HFF-Myc (cell line): ENCODE measurements around the gene LRSAM1.
A peak's percentile ranks its signal among the peaks of the same experiment; 100 is the strongest.

ENCODE experiments used
- DNase-seq: peaks from one replicate; pipeline ENCODE4 v3.0.0-alpha.2; 2011; ENCODE audit warnings: low read depth; ENCODE audit errors: extremely low read depth
- H3K4me3 ChIP-seq: replicated peaks from 2 replicates; pipeline ENCODE4 v1.5.1; 2011; ENCODE audit warnings: low read depth, mild to moderate bottlenecking, control low read depth, low read length
- TF ChIP-seq, protein P1 (sequence below): IDR thresholded peaks from 2 replicates; pipeline ENCODE4 v1.5.1; 2012; ENCODE audit warnings: mild to moderate bottlenecking, low read depth, low read length, control low read depth; ENCODE audit errors: missing control alignments

Gene LRSAM1

DNA sequence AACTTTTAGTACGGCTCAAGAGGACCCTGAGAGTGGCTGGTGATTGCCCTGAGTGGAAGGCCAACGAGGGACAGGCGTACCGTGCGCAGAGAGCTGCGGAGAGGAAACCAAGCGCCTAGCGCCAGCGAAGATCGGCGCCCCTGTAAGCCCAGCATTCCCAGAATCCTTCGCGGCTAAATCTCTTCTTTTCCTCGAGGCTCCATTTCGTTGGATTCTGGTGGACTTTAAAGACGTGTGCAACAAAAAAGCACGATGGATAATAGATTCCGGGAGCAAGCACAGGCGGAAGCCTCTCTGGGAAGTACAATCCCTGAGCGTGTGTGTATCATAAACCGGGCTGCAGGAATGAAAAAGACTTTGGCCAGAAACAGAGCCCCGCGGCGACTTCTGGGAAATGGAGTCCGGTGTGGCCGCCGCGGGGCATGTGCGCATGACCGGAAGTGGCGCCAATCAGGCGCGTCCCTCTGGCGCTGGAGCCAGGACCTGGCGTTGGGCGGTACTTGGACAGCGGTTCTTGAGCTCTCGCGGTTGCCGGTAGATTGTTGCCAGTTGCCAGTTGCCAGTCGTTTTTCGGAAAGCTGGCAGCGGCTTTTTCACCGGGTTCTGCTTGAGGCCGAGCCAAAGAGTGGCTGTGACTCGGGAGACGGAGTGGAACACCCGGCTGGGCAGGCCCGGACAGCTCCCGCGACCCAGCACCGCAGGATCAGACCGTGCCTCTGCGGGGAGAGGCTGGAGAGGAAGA, 27.2 kb upstream of the LRSAM1 start, which contains the start of gene ZNF79:
Gene ZNF79, plus strand, starts transcription at position 449 of the 742 bp plus-strand sequence. CDS start 406 bp downstream, outside the sequence.
- DNase-seq, result peak; percentile 77
- peak within 1 kb of the TSS; percentile 94 for H3K4me3 ChIP-seq

DNA sequence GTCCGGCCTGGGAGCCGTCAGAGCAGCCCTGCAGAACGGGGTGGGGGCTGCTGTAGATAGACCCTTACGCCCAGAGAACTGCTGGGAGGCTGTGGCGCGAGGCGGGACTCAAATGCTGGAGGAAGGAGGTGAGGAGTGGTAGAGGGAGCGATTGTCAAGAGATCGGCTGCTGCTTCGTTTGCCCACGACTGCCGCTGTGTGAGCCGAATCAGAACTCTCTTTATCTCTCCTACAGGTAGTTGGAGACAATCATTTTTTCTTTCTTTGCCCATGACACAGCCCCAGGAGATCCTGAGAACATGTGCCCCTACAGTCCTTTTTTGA, 26.7 kb upstream of the LRSAM1 start:
- no peak for DNase-seq
- peak overlapping the region; percentile 94 for H3K4me3 ChIP-seq
- TF ChIP-seq, protein P1, sequence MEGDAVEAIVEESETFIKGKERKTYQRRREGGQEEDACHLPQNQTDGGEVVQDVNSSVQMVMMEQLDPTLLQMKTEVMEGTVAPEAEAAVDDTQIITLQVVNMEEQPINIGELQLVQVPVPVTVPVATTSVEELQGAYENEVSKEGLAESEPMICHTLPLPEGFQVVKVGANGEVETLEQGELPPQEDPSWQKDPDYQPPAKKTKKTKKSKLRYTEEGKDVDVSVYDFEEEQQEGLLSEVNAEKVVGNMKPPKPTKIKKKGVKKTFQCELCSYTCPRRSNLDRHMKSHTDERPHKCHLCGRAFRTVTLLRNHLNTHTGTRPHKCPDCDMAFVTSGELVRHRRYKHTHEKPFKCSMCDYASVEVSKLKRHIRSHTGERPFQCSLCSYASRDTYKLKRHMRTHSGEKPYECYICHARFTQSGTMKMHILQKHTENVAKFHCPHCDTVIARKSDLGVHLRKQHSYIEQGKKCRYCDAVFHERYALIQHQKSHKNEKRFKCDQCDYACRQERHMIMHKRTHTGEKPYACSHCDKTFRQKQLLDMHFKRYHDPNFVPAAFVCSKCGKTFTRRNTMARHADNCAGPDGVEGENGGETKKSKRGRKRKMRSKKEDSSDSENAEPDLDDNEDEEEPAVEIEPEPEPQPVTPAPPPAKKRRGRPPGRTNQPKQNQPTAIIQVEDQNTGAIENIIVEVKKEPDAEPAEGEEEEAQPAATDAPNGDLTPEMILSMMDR, result no peak

More for the DNA sequence above, 27.2 kb upstream of the LRSAM1 start, which contains the start of gene ZNF79:
- TF ChIP-seq, protein P1, result no peak

DNA sequence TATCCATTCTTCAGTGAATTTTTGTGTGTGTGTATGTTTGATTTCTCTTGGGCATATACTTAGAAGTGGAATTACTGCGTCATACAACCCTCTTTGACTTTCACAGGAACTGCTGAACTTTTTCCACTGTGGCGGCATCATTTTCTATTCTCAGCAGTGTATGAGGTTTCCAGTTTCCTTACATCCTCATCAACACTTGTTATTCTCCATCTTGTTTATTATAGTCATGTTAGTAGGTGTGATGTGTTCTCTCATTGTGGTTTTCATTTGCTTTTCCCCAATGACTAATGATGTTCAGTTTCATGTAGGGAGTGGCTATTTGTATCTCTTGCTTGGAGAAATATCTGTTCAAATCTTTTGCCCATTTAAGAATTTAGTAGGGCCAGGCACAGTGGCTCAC, 24.6 kb upstream of the LRSAM1 start:
- TF ChIP-seq, protein P1, result no peak
- no peak for DNase-seq
- H3K4me3 ChIP-seq, result no peak overlapping the region

DNA sequence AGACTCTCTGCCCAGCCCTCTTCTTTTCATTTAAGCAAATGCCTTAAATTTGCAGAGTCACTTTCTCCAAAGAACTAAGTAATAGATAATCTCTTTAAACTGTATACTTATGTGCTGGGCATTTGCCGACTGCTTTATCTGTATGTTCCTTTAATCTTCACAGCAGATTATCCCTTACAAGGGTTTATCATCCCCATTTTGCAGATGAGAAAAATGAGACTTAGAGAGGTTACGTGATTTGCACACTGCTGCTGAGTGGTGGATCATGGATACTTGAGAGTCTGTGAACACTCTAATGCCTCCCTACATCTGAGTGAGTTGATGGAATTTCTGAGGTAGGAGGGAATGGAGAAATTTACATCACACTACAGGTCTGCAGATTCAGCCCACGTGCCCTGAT, 23.0 kb upstream of the LRSAM1 start:
- DNase-seq, result no peak
- no peak overlapping the region for H3K4me3 ChIP-seq
- TF ChIP-seq, protein P1, result no peak

DNA sequence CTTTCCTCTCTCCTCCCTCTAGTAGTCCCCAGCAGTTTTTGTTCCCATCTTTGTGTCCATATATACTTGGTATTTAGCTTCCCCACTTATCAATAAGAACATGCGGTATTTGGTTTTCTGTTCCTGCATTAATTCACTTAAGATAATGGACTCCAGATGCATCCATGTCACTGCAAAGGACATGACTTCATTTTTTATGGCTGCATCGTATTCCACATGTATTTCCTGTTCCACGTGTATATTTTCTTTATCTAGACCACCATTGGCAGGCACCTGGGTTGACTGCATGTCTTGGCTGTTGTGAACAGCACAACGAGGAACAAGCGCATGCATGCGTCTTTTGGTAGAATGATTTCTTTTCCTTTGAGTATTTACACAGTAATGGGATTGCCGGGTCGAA, 20.9 kb upstream of the LRSAM1 start:
- H3K4me3 ChIP-seq, result no peak overlapping the region
- TF ChIP-seq, protein P1, result no peak
- DNase-seq, result no peak

DNA sequence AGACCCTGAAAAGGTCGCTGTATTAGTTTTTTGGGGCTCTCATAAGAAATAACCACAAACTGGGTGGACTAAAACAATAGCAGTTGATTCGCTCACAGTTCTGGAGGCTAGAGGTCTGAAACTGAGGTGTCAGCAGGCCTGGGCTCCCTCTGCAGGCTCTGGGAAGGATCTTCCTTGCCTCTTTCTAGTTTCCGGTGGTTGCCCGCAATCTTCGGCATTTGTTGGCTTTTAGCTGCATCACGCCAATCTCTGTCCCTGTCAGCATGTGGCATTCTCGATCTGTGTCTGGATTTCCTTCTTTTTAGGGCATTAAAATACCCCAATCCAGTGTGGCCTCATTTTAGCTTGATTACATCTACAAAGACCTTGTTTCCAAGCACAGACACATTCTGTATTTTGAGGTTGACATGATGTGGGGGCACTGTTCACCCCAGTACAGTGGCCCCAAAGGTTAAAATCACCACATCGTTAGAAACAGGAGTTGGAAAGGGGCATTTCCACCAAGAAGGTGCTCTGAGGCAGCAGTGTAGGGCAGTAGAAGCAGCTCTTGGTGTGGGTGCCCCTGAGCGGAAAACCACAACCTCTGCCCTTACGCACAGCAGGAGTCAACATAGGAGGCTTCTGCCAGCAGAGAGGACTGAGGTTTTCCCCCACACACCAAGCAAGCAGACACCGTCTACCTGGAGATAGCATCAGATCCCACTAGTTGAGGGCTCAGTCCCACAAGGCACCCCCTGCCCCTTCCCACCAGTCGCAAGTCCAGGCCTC, 13.6 kb upstream of the LRSAM1 start:
- TF ChIP-seq, protein P1, result no peak
- H3K4me3 ChIP-seq, result no peak overlapping the region
- no peak for DNase-seq
